T-helper 1 cell treated with Interleukin-12 subunit alpha and Interleukin-12 subunit beta and Interleukin-4 antibody, amounts not matched to agents 30 μg/mL and 1 μg/mL, for 36 hours (primary cell): ENCODE results near the gene ZNF276.
"Not testable (repeated sequence)": the region's sequence is repeated elsewhere in the genome, so short reads cannot be mapped to it uniquely, and the experiment has no call there.

ENCODE experiments used
- H3K27ac Mint-ChIP-seq: one replicate; pipeline ENCODE4 v1.8.0; 2021; ENCODE audit warnings: mild to moderate bottlenecking, mixed read lengths
- H3K27me3 Mint-ChIP-seq: one replicate; pipeline ENCODE4 v1.8.0; 2021; ENCODE audit warnings: low read depth, mixed read lengths
- H3K36me3 Mint-ChIP-seq: one replicate; pipeline ENCODE4 v1.8.0; 2021; ENCODE audit warnings: low read depth, mixed read lengths
- H3K4me1 Mint-ChIP-seq: one replicate; pipeline ENCODE4 v1.8.0; 2021; ENCODE audit warnings: low read depth, mixed read lengths
- H3K4me3 Mint-ChIP-seq: one replicate; pipeline ENCODE4 v1.8.0; 2021; ENCODE audit warnings: mild to moderate bottlenecking, moderate library complexity, mixed read lengths
- H3K9me3 Mint-ChIP-seq: one replicate; pipeline ENCODE4 v1.8.0; 2021; ENCODE audit warnings: mixed read lengths

The ZNF276 gene

DNA sequence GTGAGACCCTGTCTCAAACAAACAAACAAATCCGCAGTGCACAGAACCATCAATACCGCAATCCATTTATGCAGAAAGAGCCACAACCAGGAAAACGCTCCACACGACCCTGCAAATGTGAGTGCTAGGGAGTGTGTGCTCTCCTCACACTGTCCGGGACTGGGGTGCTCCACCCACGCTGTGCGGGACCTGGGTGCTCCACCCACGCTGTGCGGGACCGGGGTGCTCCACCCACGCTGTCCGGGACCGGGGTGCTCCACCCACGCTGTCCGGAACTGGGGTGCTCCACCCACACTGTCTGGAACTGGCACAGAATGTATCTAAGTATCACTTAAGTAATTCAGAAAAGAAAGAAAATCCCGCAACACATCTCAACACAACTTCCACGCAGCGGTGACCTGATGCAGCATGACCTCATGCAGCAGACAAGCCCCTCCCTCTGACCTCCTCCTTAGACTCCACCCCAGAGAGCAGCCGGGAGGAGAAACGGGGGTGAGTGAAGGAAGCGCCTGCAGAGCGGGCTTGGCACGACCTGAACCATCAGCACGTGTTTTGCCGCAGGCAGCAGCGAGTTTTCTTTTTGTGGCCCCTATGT is 38.5 kb downstream of the ZNF276 start:
- Mint-ChIP-seq H3K4me3 (no peak overlapping the region), H3K36me3 (peaks cover 42% of the 10 kb centered on the region)

DNA sequence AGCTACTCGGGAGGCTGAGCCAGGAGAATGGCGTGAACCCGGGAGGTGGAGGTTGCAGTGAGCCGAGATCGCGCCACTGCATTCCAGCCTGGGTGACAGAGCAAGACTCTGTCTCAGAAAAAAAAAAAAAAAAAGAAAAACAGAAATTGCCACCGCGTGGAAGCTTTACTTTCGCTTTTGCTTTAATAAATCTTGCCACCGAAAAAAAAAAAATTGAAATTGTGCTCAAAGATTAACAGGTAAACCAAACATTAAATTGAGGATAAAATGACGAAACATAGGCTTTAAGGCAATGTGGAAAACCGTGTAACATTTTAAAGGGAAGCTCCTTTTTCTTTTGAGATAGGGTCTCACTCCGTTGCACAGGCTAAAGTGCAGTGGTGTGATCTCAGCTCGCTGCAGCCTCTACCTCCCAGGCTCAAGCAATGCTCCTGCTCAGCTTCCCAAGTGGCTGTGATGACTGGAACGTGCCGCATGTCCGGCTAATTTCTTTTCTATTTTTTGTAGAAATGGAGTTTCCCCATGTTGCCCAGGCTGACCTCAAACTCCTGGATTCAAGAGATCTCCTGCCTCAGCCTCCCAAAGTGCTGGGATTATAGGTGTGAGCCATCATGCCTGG is 40.1 kb downstream of the ZNF276 start:
- H3K27ac Mint-ChIP-seq, result peak overlapping the region; percentile 89
- H3K9me3 Mint-ChIP-seq, result no peaks in the 10 kb centered on the region
- H3K27me3 Mint-ChIP-seq, result no peaks in the 10 kb centered on the region
- H3K36me3 Mint-ChIP-seq, result peaks cover 40% of the 10 kb centered on the region
- peaks cover 32% of the 10 kb centered on the region for H3K4me1 Mint-ChIP-seq
- peak overlapping the region; percentile 78 for H3K4me3 Mint-ChIP-seq

More for the DNA sequence above, 38.5 kb downstream of the ZNF276 start:
- H3K4me1 Mint-ChIP-seq, result peaks cover 25% of the 10 kb centered on the region
- H3K27ac Mint-ChIP-seq, result peak overlapping the region; percentile 57
- no peaks in the 10 kb centered on the region for H3K9me3 Mint-ChIP-seq
- H3K27me3 Mint-ChIP-seq, result no peaks in the 10 kb centered on the region

DNA sequence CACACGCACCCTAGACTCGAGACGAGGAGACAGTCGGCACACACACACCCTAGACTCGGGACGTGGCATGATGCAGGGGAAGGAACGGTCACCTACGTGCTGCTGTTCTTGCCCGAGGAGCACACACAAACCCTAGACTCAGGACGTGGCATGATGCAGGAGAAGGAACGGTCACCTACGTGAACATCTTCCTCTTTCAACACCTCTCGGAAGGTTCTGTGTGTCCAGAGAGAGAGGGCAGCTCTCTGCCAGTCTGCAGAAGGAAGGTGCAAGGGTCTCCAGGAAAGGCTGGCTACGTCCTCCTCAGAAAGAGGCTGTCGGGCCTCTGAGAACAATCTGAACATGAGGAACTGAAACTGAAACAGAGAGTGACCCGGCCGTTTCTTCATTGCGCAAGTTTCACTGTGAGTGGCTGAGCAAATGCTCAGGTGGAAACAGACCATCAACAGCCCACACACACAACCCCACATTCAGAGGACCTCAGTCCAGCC is 43.4 kb downstream of the ZNF276 start:
- no peaks in the 10 kb centered on the region for H3K9me3 Mint-ChIP-seq
- H3K27me3 Mint-ChIP-seq, result no peaks in the 10 kb centered on the region
- H3K4me3 Mint-ChIP-seq, result peak overlapping the region; percentile 76
- H3K27ac Mint-ChIP-seq, result peak overlapping the region; percentile 72
- peaks cover 32% of the 10 kb centered on the region for H3K4me1 Mint-ChIP-seq
- peaks cover 34% of the 10 kb centered on the region for H3K36me3 Mint-ChIP-seq

DNA sequence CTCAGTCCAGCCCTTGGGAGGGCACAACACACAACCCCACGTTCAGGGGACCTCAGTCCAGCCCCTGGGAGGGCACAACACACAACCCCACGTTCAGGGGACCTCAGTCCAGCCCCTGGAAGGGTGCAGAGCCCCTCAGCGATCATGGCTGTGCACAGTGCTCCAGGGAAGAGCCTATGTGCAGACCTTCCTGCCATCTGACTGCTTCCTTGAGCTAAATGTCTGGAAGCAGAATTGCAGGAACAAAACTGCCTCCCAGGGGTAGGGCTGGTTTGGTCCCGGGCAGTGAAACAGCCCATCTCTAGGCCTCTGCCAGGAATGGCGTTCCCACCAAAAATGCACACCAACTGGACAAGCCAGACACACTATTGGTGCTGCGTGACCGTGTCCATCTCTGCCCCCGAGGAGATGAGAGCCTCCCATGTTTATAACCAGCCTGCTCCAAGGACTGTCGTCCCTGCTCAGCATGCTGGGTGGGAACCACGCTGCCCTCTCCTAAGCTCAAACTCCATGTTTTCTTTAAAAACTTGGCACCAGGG is 44.0 kb downstream of the ZNF276 start:
- Mint-ChIP-seq H3K4me3 (peak overlapping the region; percentile 76), H3K4me1 (peaks cover 30% of the 10 kb centered on the region), H3K36me3 (peaks cover 33% of the 10 kb centered on the region), H3K27me3 (no peaks in the 10 kb centered on the region), H3K27ac (peak overlapping the region; percentile 72), H3K9me3 (no peaks in the 10 kb centered on the region)

DNA sequence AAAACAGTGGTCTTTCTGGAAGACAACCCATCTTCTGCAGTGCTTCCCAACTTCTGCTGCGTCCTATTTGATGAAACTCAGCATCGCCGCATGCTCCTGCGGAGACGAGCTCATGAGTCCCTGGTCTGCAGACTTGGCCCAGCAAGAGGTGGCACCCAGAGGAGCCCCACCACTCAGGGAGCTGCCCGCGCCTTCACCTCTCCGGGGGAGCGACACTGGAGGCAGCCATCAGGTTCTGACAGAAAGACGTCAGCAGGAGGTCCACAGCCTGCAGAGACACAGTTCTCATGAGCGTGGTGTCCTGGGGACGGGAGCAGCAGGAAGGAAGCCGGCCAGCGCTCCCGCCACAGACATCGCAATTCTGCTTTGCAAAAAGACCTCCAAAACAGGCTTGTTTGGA is 49.0 kb downstream of the ZNF276 start:
- Mint-ChIP-seq H3K27me3 (no peaks in the 10 kb centered on the region), H3K27ac (no peak overlapping the region), H3K4me3 (no peak overlapping the region), H3K36me3 (peaks cover 34% of the 10 kb centered on the region), H3K9me3 (no peaks in the 10 kb centered on the region), H3K4me1 (peaks cover 3% of the 10 kb centered on the region)

DNA sequence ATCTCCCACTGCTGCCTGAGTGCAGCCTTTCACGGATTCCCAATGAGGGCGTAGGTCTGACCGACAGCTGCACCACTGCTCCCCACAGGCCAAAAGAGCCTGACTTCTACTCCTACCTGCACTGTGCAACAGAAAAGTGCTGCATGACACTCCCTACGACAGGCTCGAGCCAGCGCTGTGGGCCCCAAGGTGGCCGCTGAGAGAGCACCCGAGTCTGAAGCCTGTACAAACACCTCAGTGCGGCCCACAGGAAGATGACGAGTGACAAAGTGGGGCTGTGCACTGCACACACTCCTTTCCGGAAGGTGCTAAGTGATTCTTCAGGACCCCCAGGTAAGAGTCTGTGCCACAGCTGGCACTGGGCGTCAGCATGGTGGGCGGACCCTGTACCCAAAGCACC is 53.9 kb downstream of the ZNF276 start:
- Mint-ChIP-seq H3K4me3 (no peak overlapping the region), H3K27ac (no peak overlapping the region), H3K27me3 (no peaks in the 10 kb centered on the region), H3K36me3 (peaks cover 34% of the 10 kb centered on the region), H3K4me1 (no peaks in the 10 kb centered on the region), H3K9me3 (no peaks in the 10 kb centered on the region)

DNA sequence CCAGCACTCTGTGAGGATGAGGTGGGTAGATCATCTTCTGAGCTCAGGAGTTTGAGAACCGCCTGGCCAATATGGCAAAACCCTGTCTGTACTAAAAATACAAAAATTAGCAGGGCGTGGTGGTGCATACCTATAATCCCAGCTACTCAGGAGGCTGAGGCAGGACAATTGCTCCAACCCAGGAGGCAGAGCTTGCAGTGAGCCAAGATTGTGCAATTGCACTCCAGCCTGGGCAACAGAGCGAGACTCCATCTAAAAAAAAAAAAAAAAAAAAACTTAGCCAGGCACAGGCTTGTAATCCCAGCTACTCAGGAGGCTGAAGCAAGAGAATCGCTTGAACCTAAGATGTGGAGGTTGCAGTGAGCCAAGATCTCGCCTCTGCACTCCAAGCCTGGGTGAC is 56.9 kb downstream of the ZNF276 start:
- not testable (repeated sequence) for H3K4me1 Mint-ChIP-seq, H3K27me3 Mint-ChIP-seq, H3K4me3 Mint-ChIP-seq, H3K9me3 Mint-ChIP-seq, H3K27ac Mint-ChIP-seq
- H3K36me3 Mint-ChIP-seq, result peaks cover 25% of the 10 kb centered on the region

DNA sequence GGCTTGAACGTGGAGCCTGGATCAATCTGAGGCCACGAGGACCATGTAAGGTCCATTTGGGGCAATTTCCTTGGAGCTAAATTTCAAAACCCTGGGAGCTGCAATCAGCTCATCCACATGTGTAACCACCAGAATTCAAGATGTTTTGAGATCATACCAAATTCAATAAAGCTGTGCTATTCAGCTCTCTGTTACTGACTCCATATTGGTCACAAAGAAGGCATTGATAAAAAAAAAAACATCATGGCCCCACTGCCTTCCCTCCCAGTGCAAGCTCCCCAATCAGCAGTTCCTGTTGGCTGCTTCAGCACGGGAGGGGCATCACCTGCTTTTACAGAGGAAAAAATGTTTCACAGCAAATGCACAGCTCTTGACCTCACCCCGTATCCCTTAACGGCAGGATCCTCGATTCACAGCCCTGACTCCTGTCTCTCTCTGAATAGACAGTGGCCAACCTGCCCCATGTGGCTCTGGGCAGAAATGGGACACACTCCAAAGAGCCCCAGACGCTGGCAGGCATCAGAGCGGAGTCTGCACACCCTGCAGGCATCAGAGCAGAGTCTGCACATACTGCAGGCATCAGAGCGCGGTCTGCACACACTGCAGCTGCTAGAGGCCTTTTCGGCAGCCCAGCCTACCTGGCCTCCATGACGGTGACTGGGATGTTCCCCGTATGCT is 58.0 kb downstream of the ZNF276 start:
- peaks cover 26% of the 10 kb centered on the region for H3K36me3 Mint-ChIP-seq
- H3K4me1 Mint-ChIP-seq, result peaks cover 2% of the 10 kb centered on the region
- no peak overlapping the region for H3K27ac Mint-ChIP-seq
- no peaks in the 10 kb centered on the region for H3K9me3 Mint-ChIP-seq
- no peaks in the 10 kb centered on the region for H3K27me3 Mint-ChIP-seq
- H3K4me3 Mint-ChIP-seq, result no peak overlapping the region

DNA sequence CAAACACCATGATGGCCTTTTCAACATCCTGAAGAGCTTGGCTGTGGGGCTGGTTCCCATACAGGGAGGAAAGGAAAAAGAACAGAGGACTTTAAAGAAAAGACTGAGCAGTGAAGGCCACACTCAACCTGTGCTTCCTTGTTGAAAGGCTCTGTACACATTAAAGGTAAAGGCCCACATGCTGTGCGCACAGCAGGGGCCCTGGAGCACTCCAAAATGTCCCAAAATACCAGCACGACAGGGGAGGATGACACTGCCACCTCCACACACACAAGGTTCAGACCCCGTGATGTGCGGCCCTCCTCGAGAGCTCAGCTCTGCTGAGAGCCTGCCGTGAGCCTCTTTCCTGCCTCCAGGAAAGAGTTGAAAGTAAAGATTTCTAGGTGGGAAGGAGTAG is 58.6 kb downstream of the ZNF276 start:
- Mint-ChIP-seq H3K27ac (no peak overlapping the region), H3K4me1 (peaks cover 7% of the 10 kb centered on the region), H3K4me3 (no peak overlapping the region), H3K9me3 (no peaks in the 10 kb centered on the region), H3K27me3 (no peaks in the 10 kb centered on the region), H3K36me3 (peaks cover 30% of the 10 kb centered on the region)

DNA sequence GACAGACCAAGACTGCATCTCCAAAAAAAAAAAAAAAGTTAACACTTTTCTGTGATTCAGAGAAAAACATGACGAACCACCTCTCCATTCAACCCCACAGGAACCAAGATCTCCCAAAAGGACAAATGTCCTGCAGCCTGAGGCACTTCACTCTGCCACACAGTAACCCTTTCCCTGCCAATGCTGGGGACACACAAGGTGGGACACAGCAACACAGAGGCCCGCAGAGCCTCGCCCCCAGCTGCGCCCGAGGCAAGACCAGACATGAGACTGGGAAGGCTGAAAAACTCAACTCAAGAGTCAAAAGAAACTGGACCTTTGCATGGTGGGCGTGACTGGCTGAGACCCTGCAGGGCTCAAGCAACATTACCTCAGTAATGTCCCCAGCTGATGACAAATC is 61.2 kb downstream of the ZNF276 start:
- Mint-ChIP-seq H3K9me3 (no peaks in the 10 kb centered on the region), H3K4me1 (peaks cover 24% of the 10 kb centered on the region), H3K27me3 (no peaks in the 10 kb centered on the region), H3K27ac (no peak overlapping the region), H3K4me3 (no peak overlapping the region), H3K36me3 (peaks cover 34% of the 10 kb centered on the region)

DNA sequence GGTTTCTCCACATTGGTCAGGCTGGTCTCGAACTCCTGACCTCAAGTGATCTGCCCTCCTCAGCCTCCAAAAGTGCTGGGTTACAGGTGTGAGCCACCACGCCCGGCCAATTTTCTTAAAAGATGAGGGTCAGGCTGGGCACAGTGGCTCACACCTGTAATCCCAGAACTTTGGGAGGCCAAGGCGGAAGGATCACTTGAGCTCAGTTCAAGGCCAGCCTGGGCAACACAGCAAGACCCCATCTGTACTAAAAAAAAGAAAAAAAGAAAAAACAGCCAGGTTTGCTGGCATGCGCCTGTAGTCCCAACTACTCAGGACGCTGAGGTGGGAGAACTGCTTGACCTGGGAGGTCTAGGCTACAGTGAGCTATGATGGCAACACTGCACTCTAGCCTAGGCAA is 62.6 kb downstream of the ZNF276 start:
- not testable (repeated sequence) for H3K27ac Mint-ChIP-seq, H3K9me3 Mint-ChIP-seq, H3K27me3 Mint-ChIP-seq, H3K4me3 Mint-ChIP-seq
- Mint-ChIP-seq H3K4me1 (peaks cover 24% of the 10 kb centered on the region), H3K36me3 (peaks cover 30% of the 10 kb centered on the region)

DNA sequence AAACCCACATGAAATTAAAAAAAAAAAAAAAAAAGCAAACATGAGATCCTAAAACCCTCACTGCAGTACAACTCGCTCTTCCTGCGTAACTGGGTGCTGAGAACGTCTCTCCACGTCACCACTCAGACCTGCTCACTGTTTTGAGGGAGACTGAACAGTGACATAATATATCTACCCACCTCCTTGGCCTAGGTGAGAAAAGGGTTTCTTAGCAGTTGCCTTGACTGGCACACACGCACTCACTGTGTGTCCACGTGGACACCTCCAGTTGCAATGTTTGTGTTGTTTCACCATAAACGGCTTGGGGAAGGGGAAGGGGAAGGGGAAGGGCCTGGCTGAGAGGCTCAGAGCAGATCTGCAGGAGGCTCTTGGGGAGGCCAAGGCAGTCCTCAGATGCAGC is 63.1 kb downstream of the ZNF276 start:
- no peaks in the 10 kb centered on the region for H3K9me3 Mint-ChIP-seq
- H3K27ac Mint-ChIP-seq, result peak overlapping the region; percentile 21
- no peaks in the 10 kb centered on the region for H3K27me3 Mint-ChIP-seq
- no peak overlapping the region for H3K4me3 Mint-ChIP-seq
- H3K36me3 Mint-ChIP-seq, result peaks cover 29% of the 10 kb centered on the region
- H3K4me1 Mint-ChIP-seq, result peaks cover 24% of the 10 kb centered on the region

DNA sequence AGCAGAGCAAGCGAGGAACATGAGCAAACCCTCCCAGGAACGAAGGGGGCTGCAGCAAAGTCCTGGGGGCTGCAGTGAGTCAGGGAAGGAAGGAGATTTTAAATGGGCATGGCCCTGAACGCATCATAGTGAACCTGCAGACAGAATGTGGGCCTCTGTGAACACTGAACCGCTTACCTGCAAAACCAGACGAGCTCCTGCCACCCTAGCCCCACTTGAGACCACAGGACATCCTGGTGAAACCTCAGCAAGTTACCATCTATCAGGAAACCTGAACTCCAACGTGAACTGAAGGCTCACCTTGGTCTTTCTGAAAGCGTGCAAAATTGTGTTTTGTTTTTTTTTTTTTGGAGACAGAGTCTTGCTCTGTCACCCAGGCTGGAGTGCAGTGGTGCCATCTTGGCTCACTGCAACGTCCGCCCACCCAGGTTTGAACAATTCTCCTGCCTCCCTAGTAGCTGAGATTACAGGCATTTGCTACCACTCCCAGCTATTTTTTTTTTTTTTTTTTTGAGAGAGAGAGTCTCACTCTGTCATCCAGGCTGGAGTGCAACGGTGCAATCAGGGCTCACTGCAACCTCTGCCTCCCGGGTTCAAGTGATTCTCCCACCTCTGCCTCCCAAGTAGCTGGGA is 64.3 kb downstream of the ZNF276 start:
- Mint-ChIP-seq H3K4me1 (peaks cover 24% of the 10 kb centered on the region), H3K36me3 (peaks cover 30% of the 10 kb centered on the region), H3K9me3 (no peaks in the 10 kb centered on the region), H3K27ac (no peak overlapping the region), H3K4me3 (peak overlapping the region; percentile 26), H3K27me3 (no peaks in the 10 kb centered on the region)

DNA sequence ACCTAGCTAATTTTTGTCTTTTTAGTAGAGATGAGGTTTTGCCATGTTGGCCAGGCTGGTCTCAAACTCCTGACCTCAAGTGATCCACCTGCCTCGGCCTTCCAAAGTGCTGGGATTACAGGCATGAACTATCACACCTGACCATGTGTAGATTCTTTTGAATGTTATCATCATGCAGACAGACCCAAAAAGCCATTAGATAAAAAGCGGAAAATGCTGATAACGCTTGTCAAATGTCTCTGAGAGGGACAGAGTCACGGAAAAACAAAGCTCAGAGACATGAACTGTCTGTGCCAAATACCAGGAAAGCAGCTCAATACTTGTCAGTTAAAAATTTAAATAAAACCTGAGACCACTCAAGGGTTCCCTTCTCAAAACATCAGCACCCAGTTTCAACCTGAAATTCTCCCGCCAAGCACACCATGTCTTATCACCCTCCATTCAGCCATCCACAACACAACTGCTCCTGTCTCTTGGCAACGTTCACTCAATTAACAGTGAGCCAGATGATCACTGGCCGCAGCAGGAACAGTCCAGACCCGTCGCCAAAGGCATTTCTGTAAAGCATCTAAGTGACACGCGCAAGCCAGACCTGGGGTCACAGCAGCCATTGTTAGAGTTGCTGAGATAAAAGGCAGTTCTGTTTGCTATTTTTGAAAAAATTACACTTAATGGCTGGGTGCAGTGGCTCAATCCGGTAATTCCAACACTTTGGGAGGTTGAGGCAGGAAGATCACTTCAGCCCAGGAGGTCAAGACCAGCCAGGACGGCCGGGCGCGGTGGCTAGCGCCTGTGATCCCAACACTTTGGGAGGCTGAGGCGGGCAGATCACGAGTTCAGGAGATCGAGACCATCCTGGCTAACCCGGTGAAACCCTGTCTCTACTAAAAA is 65.4 kb downstream of the ZNF276 start:
- Mint-ChIP-seq H3K9me3 (no peaks in the 10 kb centered on the region), H3K36me3 (peaks cover 40% of the 10 kb centered on the region), H3K4me1 (peaks cover 24% of the 10 kb centered on the region), H3K4me3 (no peak overlapping the region), H3K27ac (no peak overlapping the region), H3K27me3 (no peaks in the 10 kb centered on the region)
